GM13977 (cell line): ENCODE data around the gene EPC1.
"Not testable (repeated sequence)": the region's sequence is repeated elsewhere in the genome, so short reads cannot be mapped to it uniquely, and the experiment has no call there.

Experiments
- DNase-seq: peaks from one replicate; pipeline ENCODE4 v3.0.0; 2012; ENCODE audit warnings: low spot score
- in situ Hi-C: fragments of 300-500 bp; cut with MboI; formaldehyde crosslinking; loops from one replicate; pipeline ENCODE4 v1.12.0; 2022; ENCODE audit warnings: low sequenced_read_pairs, low pct_unique_long_range_greater_than_20kb, mixed read lengths, inconsistent platforms; ENCODE audit not compliant: unreplicated experiment
- TF ChIP-seq, protein P1 (sequence below): IDR thresholded peaks from 2 replicates; pipeline ENCODE4 v1.5.1; 2012; ENCODE audit warnings: mild to moderate bottlenecking, control low read depth; ENCODE audit not compliant: insufficient read depth; ENCODE audit errors: extremely low read depth, missing control alignments

Gene EPC1, protein sequence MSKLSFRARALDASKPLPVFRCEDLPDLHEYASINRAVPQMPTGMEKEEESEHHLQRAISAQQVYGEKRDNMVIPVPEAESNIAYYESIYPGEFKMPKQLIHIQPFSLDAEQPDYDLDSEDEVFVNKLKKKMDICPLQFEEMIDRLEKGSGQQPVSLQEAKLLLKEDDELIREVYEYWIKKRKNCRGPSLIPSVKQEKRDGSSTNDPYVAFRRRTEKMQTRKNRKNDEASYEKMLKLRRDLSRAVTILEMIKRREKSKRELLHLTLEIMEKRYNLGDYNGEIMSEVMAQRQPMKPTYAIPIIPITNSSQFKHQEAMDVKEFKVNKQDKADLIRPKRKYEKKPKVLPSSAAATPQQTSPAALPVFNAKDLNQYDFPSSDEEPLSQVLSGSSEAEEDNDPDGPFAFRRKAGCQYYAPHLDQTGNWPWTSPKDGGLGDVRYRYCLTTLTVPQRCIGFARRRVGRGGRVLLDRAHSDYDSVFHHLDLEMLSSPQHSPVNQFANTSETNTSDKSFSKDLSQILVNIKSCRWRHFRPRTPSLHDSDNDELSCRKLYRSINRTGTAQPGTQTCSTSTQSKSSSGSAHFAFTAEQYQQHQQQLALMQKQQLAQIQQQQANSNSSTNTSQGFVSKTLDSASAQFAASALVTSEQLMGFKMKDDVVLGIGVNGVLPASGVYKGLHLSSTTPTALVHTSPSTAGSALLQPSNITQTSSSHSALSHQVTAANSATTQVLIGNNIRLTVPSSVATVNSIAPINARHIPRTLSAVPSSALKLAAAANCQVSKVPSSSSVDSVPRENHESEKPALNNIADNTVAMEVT

DNA sequence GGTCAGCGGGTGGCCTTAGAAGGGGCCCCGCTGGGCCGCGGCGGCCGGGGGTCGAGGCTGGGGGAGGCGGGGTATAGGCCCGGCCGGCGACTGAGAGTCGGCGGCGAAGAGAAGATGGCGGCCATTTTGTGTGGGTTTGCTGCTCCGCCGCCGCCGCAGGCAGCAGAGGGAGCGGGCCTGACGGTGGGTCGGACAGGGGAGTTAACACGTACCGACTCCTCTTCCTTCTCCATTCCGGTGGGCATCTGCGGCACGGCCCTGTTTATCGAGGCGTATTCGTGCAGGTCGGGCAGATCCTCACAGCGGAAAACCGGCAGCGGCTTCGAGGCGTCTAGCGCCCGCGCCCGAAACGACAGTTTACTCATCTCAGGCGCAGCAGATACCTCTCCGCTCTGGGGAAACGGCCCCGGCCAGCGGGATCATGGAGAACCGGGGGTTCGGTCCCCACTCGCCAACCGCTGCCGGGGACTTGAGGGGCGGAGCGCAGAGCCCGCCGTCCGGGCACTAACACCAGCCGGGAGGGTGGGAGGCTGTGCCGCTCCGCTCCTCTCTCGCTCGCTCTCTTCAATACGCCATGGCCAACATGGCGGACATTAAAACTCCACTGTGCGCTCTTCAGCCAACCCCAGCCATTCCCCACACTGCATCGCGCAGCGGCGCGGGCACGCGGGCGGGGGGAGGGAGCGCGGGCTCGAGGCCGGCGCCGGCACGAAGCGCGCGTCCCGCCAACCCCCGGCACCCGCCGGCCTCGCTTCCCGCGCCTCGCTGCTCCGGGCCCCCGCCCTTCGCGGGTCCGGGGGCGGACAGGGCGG lies at the start of gene EPC1:
EPC1 (minus strand) TSS at position 608 of the 812 bp plus-strand sequence; CDS start at position 365, 243 bp downstream.
- DNase-seq = peak; percentile 96
- TF ChIP-seq, protein P1, sequence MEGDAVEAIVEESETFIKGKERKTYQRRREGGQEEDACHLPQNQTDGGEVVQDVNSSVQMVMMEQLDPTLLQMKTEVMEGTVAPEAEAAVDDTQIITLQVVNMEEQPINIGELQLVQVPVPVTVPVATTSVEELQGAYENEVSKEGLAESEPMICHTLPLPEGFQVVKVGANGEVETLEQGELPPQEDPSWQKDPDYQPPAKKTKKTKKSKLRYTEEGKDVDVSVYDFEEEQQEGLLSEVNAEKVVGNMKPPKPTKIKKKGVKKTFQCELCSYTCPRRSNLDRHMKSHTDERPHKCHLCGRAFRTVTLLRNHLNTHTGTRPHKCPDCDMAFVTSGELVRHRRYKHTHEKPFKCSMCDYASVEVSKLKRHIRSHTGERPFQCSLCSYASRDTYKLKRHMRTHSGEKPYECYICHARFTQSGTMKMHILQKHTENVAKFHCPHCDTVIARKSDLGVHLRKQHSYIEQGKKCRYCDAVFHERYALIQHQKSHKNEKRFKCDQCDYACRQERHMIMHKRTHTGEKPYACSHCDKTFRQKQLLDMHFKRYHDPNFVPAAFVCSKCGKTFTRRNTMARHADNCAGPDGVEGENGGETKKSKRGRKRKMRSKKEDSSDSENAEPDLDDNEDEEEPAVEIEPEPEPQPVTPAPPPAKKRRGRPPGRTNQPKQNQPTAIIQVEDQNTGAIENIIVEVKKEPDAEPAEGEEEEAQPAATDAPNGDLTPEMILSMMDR = no peak
- in situ Hi-C loops = loop anchor here (5.0 to 25.0 kb wide), 2 partner anchors 89 to 484 kb away; no protein-coding TSS in a partner anchor

DNA sequence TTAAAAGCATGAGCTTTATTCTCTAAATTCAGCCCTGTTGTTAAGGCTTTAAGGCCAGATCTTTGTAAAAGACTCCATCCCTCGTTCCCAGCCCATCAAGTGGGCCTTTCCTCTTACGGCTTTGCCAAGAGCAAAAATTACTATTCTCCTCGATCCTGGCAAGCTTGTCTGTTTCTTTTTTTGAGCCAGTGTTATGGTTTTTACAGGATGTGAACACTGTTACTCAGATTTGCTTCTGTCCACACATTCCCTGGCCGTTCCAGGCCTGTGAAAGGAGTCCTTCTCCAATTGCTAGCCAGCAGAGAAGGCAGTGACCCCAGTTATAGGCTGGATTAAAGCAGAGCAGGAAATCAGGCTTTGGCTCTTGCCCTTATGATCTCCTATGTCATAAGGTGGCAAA lies 47.0 kb upstream of the EPC1 start:
- in situ Hi-C loops = no loop called here
- DNase-seq = no peak
- TF ChIP-seq, protein P1 = no peak

DNA sequence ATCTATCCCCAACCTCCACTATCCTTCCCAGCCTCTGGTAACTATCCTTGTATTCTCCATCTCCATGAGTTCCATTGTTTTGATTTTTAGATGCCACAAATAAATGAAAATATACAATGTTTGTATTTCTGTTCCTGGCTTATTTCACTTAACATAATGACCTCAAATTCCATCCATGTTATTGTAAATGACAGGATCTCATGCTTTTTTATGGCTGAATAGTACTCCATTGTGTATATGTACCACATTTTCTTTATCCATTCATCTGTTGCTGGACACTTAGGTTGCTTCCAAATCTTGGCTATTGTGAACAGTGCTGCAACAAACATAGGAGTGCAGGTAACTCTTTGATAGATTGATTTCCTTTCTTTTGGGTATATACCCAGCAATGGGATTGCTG lies 45.3 kb upstream of the EPC1 start:
- DNase-seq, in situ Hi-C loops: not testable (repeated sequence)

DNA sequence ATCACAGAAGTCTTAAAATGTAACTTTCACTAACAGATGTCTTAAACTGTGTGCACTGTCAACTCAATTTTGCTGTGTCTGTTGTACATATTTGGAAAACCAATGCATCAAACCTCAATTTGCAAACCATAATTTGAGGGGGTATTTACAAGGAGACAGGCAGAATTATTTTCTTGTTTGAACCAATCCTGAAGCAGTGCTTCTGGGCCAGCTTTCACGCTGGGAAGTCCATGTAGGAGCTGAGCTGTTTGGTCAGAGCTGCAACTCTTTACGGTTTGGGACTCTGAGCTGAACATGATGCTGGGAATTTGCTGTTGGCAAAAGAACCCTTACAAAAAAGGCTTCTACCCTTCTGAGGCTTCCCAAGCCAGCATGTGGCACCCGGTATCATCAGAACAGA lies 43.2 kb upstream of the EPC1 start:
- in situ Hi-C loops = no loop called here
- DNase-seq = no peak
- TF ChIP-seq, protein P1 = no peak

DNA sequence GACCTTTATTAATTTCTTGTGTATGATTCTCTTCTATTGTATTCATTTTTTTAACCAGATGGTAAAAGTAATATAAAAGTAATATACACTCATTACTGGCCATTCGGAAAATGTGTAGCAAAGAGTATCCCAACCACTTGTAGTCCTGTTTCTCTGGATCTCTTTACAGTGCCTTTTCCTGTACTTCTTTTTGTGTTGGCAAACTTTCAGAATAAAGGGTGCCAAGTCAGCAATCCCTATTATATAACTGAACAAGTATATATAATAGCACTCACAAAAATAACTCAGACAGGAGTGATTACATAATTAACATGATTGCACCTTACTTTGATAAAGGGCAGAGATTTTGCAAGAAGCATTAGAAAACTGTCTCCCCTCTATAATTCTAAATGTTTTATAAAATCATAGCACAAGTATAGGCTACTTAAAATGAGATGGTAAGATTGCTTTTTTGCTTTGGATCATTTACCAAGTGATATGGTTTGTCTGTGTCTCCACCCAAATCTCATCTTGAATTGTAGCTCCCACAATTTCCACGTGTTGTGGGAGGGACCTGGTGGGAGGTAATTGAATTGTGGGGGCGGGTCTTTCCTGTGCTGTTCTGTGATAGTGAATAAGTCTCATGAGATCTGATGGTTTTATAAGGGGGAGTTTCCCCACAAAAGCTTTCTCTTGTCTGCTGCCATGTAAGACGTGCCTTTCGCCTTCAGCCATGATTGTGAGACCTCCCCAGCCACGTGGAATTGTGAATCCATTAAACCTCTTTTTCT lies 41.5 kb upstream of the EPC1 start:
- DNase-seq = no peak
- in situ Hi-C loops = no loop called here

DNA sequence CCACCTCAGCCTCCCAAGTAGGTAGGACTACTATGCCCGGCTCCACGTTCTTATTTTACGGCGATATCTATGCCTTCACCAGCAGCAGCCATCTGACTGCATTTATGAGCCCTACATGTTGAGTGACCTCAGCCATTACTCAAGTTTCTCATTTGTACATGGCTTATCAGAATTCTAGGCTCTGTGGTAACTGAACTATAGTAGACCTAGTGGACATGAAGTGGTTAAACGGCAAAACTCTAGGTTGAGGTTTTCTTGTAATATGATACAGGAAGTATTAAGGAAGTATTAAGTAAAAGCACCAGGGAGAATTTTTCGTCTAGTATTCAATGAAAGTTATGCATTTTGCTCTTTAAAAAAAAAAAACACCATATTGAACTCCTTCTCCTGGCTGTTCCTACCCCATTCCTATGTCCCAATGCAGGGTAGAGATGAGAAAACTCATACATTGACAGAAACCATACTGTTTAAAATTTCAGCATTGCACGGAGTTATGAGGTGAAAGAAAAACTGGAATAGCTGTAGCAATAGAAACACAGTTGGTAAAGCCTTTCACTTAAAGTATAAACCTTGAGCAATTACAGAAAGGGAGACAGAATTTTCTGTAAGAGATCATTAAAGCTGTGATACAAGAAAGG lies 39.8 kb upstream of the EPC1 start:
- in situ Hi-C loops = no loop called here
- DNase-seq = no peak
- TF ChIP-seq, protein P1 = no peak

More for the DNA sequence above, 41.5 kb upstream of the EPC1 start:
- TF ChIP-seq, protein P1 = no peak
